ENCODE data around the gene VWCE.

Gene VWCE

GRCh38 chr11:61275191-61275590 lies 19.9 kb downstream of the VWCE start:
- no peaks in the 10 kb centered on the region for H3K36me3 ChIP-seq (replicated peaks)
- TF ChIP-seq CTCF (IDR thresholded peaks at IDR 0.05; ENCODE audit: low read depth, low read length, missing control alignments): no peak
- no peak overlapping the region for H3K4me3 ChIP-seq (ENCODE audit: low read depth, low read length)
- H3K27ac ChIP-seq: no peak overlapping the region
- DNase-seq: no peak
- in situ Hi-C loops (cut with HindIII; ENCODE audit: low pct_ligation_motif_present, low sequenced_read_pairs): no loop called here
- no peaks in the 10 kb centered on the region for H3K27me3 ChIP-seq (replicated peaks)

- no peak for TF ChIP-seq CTCF (IDR thresholded peaks at IDR 0.05; ENCODE audit: low read depth, low read length, missing control alignments)
- Histone ChIP-seq H3K27ac (no peak overlapping the region), H3K4me3 (ENCODE audit: low read depth, low read length) (no peak overlapping the region), H3K27me3 (replicated peaks) (no peaks in the 10 kb centered on the region), H3K36me3 (replicated peaks) (no peaks in the 10 kb centered on the region)
- DNase-seq: no peak
- in situ Hi-C loops (cut with HindIII; ENCODE audit: low pct_ligation_motif_present, low sequenced_read_pairs): no loop called here
These were observed 21.0 kb downstream of the VWCE start for GRCh38 chr11:61274084-61274483.

- H3K27ac ChIP-seq: no peak overlapping the region
- DNase-seq: no peak
- H3K27me3 ChIP-seq (replicated peaks): no peaks in the 10 kb centered on the region
- in situ Hi-C loops (cut with HindIII; ENCODE audit: low pct_ligation_motif_present, low sequenced_read_pairs): no loop called here
- TF ChIP-seq CTCF (IDR thresholded peaks at IDR 0.05; ENCODE audit: low read depth, low read length, missing control alignments): no peak
- H3K4me3 ChIP-seq (ENCODE audit: low read depth, low read length): no peak overlapping the region
- H3K36me3 ChIP-seq (replicated peaks): no peaks in the 10 kb centered on the region
These were observed 21.7 kb downstream of the VWCE start for GRCh38 chr11:61273178-61274078.

- Histone ChIP-seq H3K27me3 (replicated peaks) (no peaks in the 10 kb centered on the region), H3K36me3 (replicated peaks) (no peaks in the 10 kb centered on the region), H3K27ac (no peak overlapping the region), H3K4me3 (ENCODE audit: low read depth, low read length) (no peak overlapping the region)
- no peak for TF ChIP-seq CTCF (IDR thresholded peaks at IDR 0.05; ENCODE audit: low read depth, low read length, missing control alignments)
- in situ Hi-C loops (cut with HindIII; ENCODE audit: low pct_ligation_motif_present, low sequenced_read_pairs): no loop called here
- no peak for DNase-seq
These were observed 22.4 kb downstream of the VWCE start for GRCh38 chr11:61272731-61273130.

- no peaks in the 10 kb centered on the region for H3K36me3 ChIP-seq (replicated peaks)
- no peak for DNase-seq
- H3K27ac ChIP-seq: no peak overlapping the region
- H3K27me3 ChIP-seq (replicated peaks): no peaks in the 10 kb centered on the region
- in situ Hi-C loops (cut with HindIII; ENCODE audit: low pct_ligation_motif_present, low sequenced_read_pairs): no loop called here
- H3K4me3 ChIP-seq (ENCODE audit: low read depth, low read length): no peak overlapping the region
- no peak for TF ChIP-seq CTCF (IDR thresholded peaks at IDR 0.05; ENCODE audit: low read depth, low read length, missing control alignments)
These were observed 24.6 kb downstream of the VWCE start for GRCh38 chr11:61270354-61271076.
